ENCODE data around the gene RAB3GAP1.
"Not testable (repeated sequence)": the region's sequence is repeated elsewhere in the genome, so short reads cannot be mapped to it uniquely, and the experiment has no call there.

RAB3GAP1 gene

GRCh38 chr2:135119582-135119981 is 67.5 kb downstream of the RAB3GAP1 start:
- no peak for DNase-seq

- DNase-seq, result no peak
These were observed 69.0 kb downstream of the RAB3GAP1 start for GRCh38 chr2:135121016-135121657.

- not testable (repeated sequence) for DNase-seq
These were observed 69.6 kb downstream of the RAB3GAP1 start for GRCh38 chr2:135121658-135122039.

- DNase-seq, result no peak
These were observed 73.1 kb downstream of the RAB3GAP1 start for GRCh38 chr2:135124924-135125886.

- no peak for DNase-seq
These were observed 73.8 kb downstream of the RAB3GAP1 start for GRCh38 chr2:135125940-135126339.

GRCh38 chr2:135130751-135131150 is 78.7 kb downstream of the RAB3GAP1 start:
- no peak for DNase-seq

GRCh38 chr2:135132314-135132713 is 80.2 kb downstream of the RAB3GAP1 start:
- no peak for DNase-seq

- DNase-seq, result no peak
These were observed 88.5 kb downstream of the RAB3GAP1 start for GRCh38 chr2:135140606-135141005.

GRCh38 chr2:135142323-135142722 is 90.2 kb downstream of the RAB3GAP1 start:
- no peak for DNase-seq

- no peak for DNase-seq
These were observed 92.3 kb downstream of the RAB3GAP1 start for GRCh38 chr2:135144343-135144742.

GRCh38 chr2:135149251-135149650 is 97.2 kb downstream of the RAB3GAP1 start:
- DNase-seq, result no peak

GRCh38 chr2:135150725-135151124 is 98.6 kb downstream of the RAB3GAP1 start:
- no peak for DNase-seq

- DNase-seq, result no peak
These were observed 99.5 kb downstream of the RAB3GAP1 start for GRCh38 chr2:135151615-135152014.

GRCh38 chr2:135152361-135152760 is 100.3 kb downstream of the RAB3GAP1 start:
- DNase-seq, result no peak

- DNase-seq, result no peak
These were observed 102.9 kb downstream of the RAB3GAP1 start for GRCh38 chr2:135154962-135155361.

- DNase-seq, result no peak
These were observed 105.8 kb downstream of the RAB3GAP1 start for GRCh38 chr2:135157856-135158255.

GRCh38 chr2:135159191-135159590 is 107.1 kb downstream of the RAB3GAP1 start:
- DNase-seq, result no peak

GRCh38 chr2:135162377-135162776 is 110.3 kb downstream of the RAB3GAP1 start:
- DNase-seq, result no peak

- no peak for DNase-seq
These were observed 110.7 kb downstream of the RAB3GAP1 start for GRCh38 chr2:135162786-135163185.

- DNase-seq, result no peak
These were observed 111.2 kb downstream of the RAB3GAP1 start for GRCh38 chr2:135163306-135163705.

- no peak for DNase-seq
These were observed 111.8 kb downstream of the RAB3GAP1 start for GRCh38 chr2:135163901-135164300.

GRCh38 chr2:135164431-135164830 is 112.3 kb downstream of the RAB3GAP1 start:
- DNase-seq, result no peak

GRCh38 chr2:135167273-135167672 is 115.2 kb downstream of the RAB3GAP1 start:
- DNase-seq, result no peak

GRCh38 chr2:135168204-135168856 is 116.2 kb downstream of the RAB3GAP1 start:
- DNase-seq, result no peak
